Stimulated activated memory B cell treated with anti-CD40 and anti-IgM and Interleukin-4, amounts not matched to agents 10 μg/mL and 1 μg/mL and 100 μg/mL, for 72 hours (primary cell): ENCODE data around the gene ASGR1.

Source experiments
- ATAC-seq: fragments of 150-1000 bp; cut with Tn5 transposase; 2 replicates; pipeline ENCODE4 v1.10.0; 2021
- H3K27ac Mint-ChIP-seq: one replicate; pipeline ENCODE4 v1.8.0; 2022; ENCODE audit warnings: mild to moderate bottlenecking, mixed read lengths
- H3K27me3 Mint-ChIP-seq: one replicate; pipeline ENCODE4 v1.8.0; 2022; ENCODE audit warnings: mixed read lengths
- H3K36me3 Mint-ChIP-seq: one replicate; pipeline ENCODE4 v1.8.0; 2022; ENCODE audit warnings: mixed read lengths
- H3K4me1 Mint-ChIP-seq: one replicate; pipeline ENCODE4 v1.8.0; 2022; ENCODE audit warnings: mixed read lengths
- H3K4me3 Mint-ChIP-seq: one replicate; pipeline ENCODE4 v1.8.0; 2022; ENCODE audit warnings: mild to moderate bottlenecking, moderate library complexity, mixed read lengths
- H3K9me3 Mint-ChIP-seq: one replicate; pipeline ENCODE4 v1.8.0; 2022; ENCODE audit warnings: mixed read lengths

The ASGR1 gene

GRCh38 chr17:7179317-7180254 lies at the start of gene ASGR1:
Gene ASGR1, minus strand, starts transcription at chr17:7179370. Its CDS starts 807 bp downstream, at chr17:7178563.
- H3K36me3 Mint-ChIP-seq: no peaks in the 10 kb centered on the region
- H3K27ac Mint-ChIP-seq: no peak within 1 kb of the TSS
- H3K4me1 Mint-ChIP-seq: peaks cover 6% of the 10 kb centered on the region
- no peak within 1 kb of the TSS for H3K4me3 Mint-ChIP-seq
- H3K9me3 Mint-ChIP-seq: no peaks in the 10 kb centered on the region
- H3K27me3 Mint-ChIP-seq: peaks cover 10% of the 10 kb centered on the region
- no peak for ATAC-seq

- H3K9me3 Mint-ChIP-seq: no peaks in the 10 kb centered on the region
- ATAC-seq: no peak
- peaks cover 35% of the 10 kb centered on the region for H3K4me1 Mint-ChIP-seq
- peaks cover 37% of the 10 kb centered on the region for H3K36me3 Mint-ChIP-seq
- no peaks in the 10 kb centered on the region for H3K27me3 Mint-ChIP-seq
- H3K4me3 Mint-ChIP-seq: no peak overlapping the region
- H3K27ac Mint-ChIP-seq: no peak overlapping the region
Observed at GRCh38 chr17:7228920-7229319, 49.8 kb upstream of the ASGR1 start.

- Mint-ChIP-seq H3K27ac (no peak overlapping the region), H3K9me3 (no peaks in the 10 kb centered on the region), H3K4me1 (peaks cover 16% of the 10 kb centered on the region), H3K4me3 (no peak overlapping the region), H3K36me3 (peaks cover 40% of the 10 kb centered on the region), H3K27me3 (no peaks in the 10 kb centered on the region)
- ATAC-seq: no peak
Observed at GRCh38 chr17:7226721-7227710, 47.8 kb upstream of the ASGR1 start.

GRCh38 chr17:7225711-7226331 lies 46.7 kb upstream of the ASGR1 start:
- Mint-ChIP-seq H3K9me3 (no peaks in the 10 kb centered on the region), H3K36me3 (peaks cover 38% of the 10 kb centered on the region), H3K4me3 (no peak overlapping the region), H3K4me1 (peaks cover 16% of the 10 kb centered on the region), H3K27me3 (no peaks in the 10 kb centered on the region), H3K27ac (no peak overlapping the region)
- ATAC-seq: peak; percentile 9

- Mint-ChIP-seq H3K36me3 (peaks cover 37% of the 10 kb centered on the region), H3K27ac (no peak overlapping the region), H3K4me1 (peaks cover 22% of the 10 kb centered on the region), H3K9me3 (no peaks in the 10 kb centered on the region), H3K4me3 (no peak overlapping the region), H3K27me3 (no peaks in the 10 kb centered on the region)
- ATAC-seq: no peak
Observed at GRCh38 chr17:7224661-7225111, 45.5 kb upstream of the ASGR1 start.

- no peak overlapping the region for H3K27ac Mint-ChIP-seq
Observed at GRCh38 chr17:7224110-7224509, 44.9 kb upstream of the ASGR1 start.

GRCh38 chr17:7223375-7223774 lies 44.2 kb upstream of the ASGR1 start:
- H3K27ac Mint-ChIP-seq: no peak overlapping the region
- no peak for ATAC-seq
- no peaks in the 10 kb centered on the region for H3K9me3 Mint-ChIP-seq
- H3K36me3 Mint-ChIP-seq: peaks cover 25% of the 10 kb centered on the region
- H3K4me3 Mint-ChIP-seq: no peak overlapping the region
- H3K4me1 Mint-ChIP-seq: peaks cover 35% of the 10 kb centered on the region
- no peaks in the 10 kb centered on the region for H3K27me3 Mint-ChIP-seq

More at GRCh38 chr17:7224110-7224509, 44.9 kb upstream of the ASGR1 start:
- Mint-ChIP-seq H3K4me1 (peaks cover 27% of the 10 kb centered on the region), H3K4me3 (no peak overlapping the region), H3K27me3 (no peaks in the 10 kb centered on the region), H3K36me3 (peaks cover 31% of the 10 kb centered on the region), H3K9me3 (no peaks in the 10 kb centered on the region)
- no peak for ATAC-seq

- Mint-ChIP-seq H3K4me1 (peaks cover 36% of the 10 kb centered on the region), H3K27ac (no peak overlapping the region), H3K4me3 (no peak overlapping the region), H3K27me3 (no peaks in the 10 kb centered on the region), H3K9me3 (no peaks in the 10 kb centered on the region), H3K36me3 (peaks cover 20% of the 10 kb centered on the region)
- no peak for ATAC-seq
Observed at GRCh38 chr17:7222972-7223292, 43.8 kb upstream of the ASGR1 start.

GRCh38 chr17:7222093-7222971 lies 43.2 kb upstream of the ASGR1 start:
- H3K4me3 Mint-ChIP-seq: no peak overlapping the region
- H3K27ac Mint-ChIP-seq: peak overlapping the region; percentile 85

GRCh38 chr17:7221278-7222092 lies 42.3 kb upstream of the ASGR1 start:
- no peak for ATAC-seq
- Mint-ChIP-seq H3K36me3 (peaks cover 9% of the 10 kb centered on the region), H3K4me1 (peaks cover 44% of the 10 kb centered on the region), H3K9me3 (no peaks in the 10 kb centered on the region), H3K4me3 (peak overlapping the region; percentile 91), H3K27ac (peak overlapping the region; percentile 85), H3K27me3 (no peaks in the 10 kb centered on the region)

More at GRCh38 chr17:7222093-7222971, 43.2 kb upstream of the ASGR1 start:
- no peaks in the 10 kb centered on the region for H3K9me3 Mint-ChIP-seq
- H3K4me1 Mint-ChIP-seq: peaks cover 39% of the 10 kb centered on the region
- ATAC-seq: no peak
- H3K27me3 Mint-ChIP-seq: no peaks in the 10 kb centered on the region
- peaks cover 14% of the 10 kb centered on the region for H3K36me3 Mint-ChIP-seq

GRCh38 chr17:7220593-7221277 lies 41.6 kb upstream of the ASGR1 start:
- Mint-ChIP-seq H3K9me3 (no peaks in the 10 kb centered on the region), H3K27me3 (no peaks in the 10 kb centered on the region), H3K27ac (peak overlapping the region; percentile 85), H3K36me3 (peaks cover 9% of the 10 kb centered on the region), H3K4me1 (peaks cover 51% of the 10 kb centered on the region), H3K4me3 (peak overlapping the region; percentile 91)
- peak; percentile 59 for ATAC-seq

GRCh38 chr17:7219812-7220592 lies 40.8 kb upstream of the ASGR1 start, which contains the start of the genes ACADVL and DLG4:
Gene ACADVL, plus strand, starts transcription at chr17:7219938. Its CDS starts 47 bp downstream, at chr17:7219985.
Gene DLG4, minus strand, starts transcription at chr17:7219836.
- H3K4me1 Mint-ChIP-seq: peaks cover 55% of the 10 kb centered on the region
- no peaks in the 10 kb centered on the region for H3K27me3 Mint-ChIP-seq
- H3K27ac Mint-ChIP-seq: peak within 1 kb of the TSS; percentile 85
- no peaks in the 10 kb centered on the region for H3K9me3 Mint-ChIP-seq
- peak; percentile 89 for ATAC-seq
- H3K36me3 Mint-ChIP-seq: peaks cover 9% of the 10 kb centered on the region
- peak within 1 kb of the TSS; percentile 91 for H3K4me3 Mint-ChIP-seq
